ENCODE results near the gene ANKRD53.

The ANKRD53 gene

GRCh38 chr2:70944111-70944690 is 34.2 kb upstream of the ANKRD53 start:
- DNase-seq (ENCODE audit: low read depth): no peak

GRCh38 chr2:70946832-70947442 is 31.5 kb upstream of the ANKRD53 start:
- peak; percentile 52 for DNase-seq (ENCODE audit: low read depth)

GRCh38 chr2:70947556-70948184 is 30.8 kb upstream of the ANKRD53 start:
- DNase-seq (ENCODE audit: low read depth): no peak

- peak; percentile 42 for DNase-seq (ENCODE audit: low read depth)
Measured at GRCh38 chr2:70948337-70949003, 30.0 kb upstream of the ANKRD53 start.

GRCh38 chr2:70949086-70949485 is 29.3 kb upstream of the ANKRD53 start:
- no peak for DNase-seq (ENCODE audit: low read depth)

- DNase-seq (ENCODE audit: low read depth): no peak
Measured at GRCh38 chr2:70954886-70955285, 23.5 kb upstream of the ANKRD53 start.

- no peak for DNase-seq (ENCODE audit: low read depth)
Measured at GRCh38 chr2:70956141-70956540, 22.3 kb upstream of the ANKRD53 start.

GRCh38 chr2:70957798-70958197 is 20.6 kb upstream of the ANKRD53 start:
- DNase-seq (ENCODE audit: low read depth): no peak

GRCh38 chr2:70958759-70959158 is 19.7 kb upstream of the ANKRD53 start:
- DNase-seq (ENCODE audit: low read depth): no peak

- no peak for DNase-seq (ENCODE audit: low read depth)
Measured at GRCh38 chr2:70959271-70959761, 19.1 kb upstream of the ANKRD53 start.

- no peak for DNase-seq (ENCODE audit: low read depth)
Measured at GRCh38 chr2:70959851-70960832, 18.3 kb upstream of the ANKRD53 start.

GRCh38 chr2:70960833-70961647 is 17.4 kb upstream of the ANKRD53 start:
- DNase-seq (ENCODE audit: low read depth): no peak

- DNase-seq (ENCODE audit: low read depth): no peak
Measured at GRCh38 chr2:70961648-70961994, 16.8 kb upstream of the ANKRD53 start.

GRCh38 chr2:70962211-70962884 is 16.1 kb upstream of the ANKRD53 start:
- no peak for DNase-seq (ENCODE audit: low read depth)

- DNase-seq (ENCODE audit: low read depth): no peak
Measured at GRCh38 chr2:70962885-70963878, 15.2 kb upstream of the ANKRD53 start.

- no peak for DNase-seq (ENCODE audit: low read depth)
Measured at GRCh38 chr2:70964133-70964532, 14.3 kb upstream of the ANKRD53 start.

- no peak for DNase-seq (ENCODE audit: low read depth)
Measured at GRCh38 chr2:70964596-70965386, 13.6 kb upstream of the ANKRD53 start.

- no peak for DNase-seq (ENCODE audit: low read depth)
Measured at GRCh38 chr2:70965506-70965905, 12.9 kb upstream of the ANKRD53 start.

All from fibroblast of the conjunctiva (primary cell).